Stimulated activated naive CD4-positive, alpha-beta T cell treated with Interleukin-2 at 50 U/mL for 16 hours (primary cell): ENCODE results near the gene KLHL17.
A peak's percentile ranks its signal among the peaks of the same experiment; 100 is the strongest.
"Not testable (repeated sequence)": the region's sequence is repeated elsewhere in the genome, so short reads cannot be mapped to it uniquely, and the experiment has no call there.

Experiments used
- DNase-seq: peaks from one replicate; lab custom pipeline; 2025; lab: John Stamatoyannopoulos, UW

The KLHL17 gene

GRCh38 chr1:982765-983436 is 22.5 kb downstream of the KLHL17 start:
- no peak for DNase-seq

DNA sequence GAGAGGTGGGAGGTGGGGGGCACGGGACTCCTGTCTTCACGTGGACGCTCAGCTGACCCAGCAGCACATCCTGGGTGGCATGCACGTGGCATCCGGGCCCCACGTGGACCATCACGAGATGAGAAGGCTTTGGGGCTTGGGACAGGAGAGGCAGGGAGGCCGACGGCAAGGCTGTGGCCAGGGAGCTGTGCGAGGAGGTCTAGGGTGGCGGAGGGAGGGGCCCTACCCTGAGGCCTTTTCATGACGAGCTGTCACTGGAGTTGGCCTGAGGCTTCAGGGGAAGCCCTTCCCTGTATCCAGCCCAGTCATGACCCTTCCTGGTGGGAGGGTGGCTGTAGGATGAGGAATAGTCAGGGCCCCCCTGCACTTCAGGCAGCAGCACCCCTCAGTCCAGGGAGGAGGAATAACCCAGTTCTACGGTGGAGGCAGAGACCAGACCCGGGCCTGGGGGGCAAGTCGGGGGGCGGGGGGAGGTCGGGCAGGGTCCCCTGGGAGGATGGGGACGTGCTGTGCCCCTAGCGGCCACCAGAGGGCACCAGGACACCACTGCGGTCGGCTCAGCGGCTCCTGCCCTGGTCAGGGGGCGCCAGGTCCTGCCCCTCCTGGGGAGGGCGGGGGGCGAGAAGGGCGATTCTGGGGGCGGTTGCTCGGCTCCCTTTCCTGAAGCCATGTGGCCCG is 23.6 kb downstream of the KLHL17 start:
- DNase-seq = peak; percentile 46

- no peak for DNase-seq
Measured at GRCh38 chr1:984476-984814, 24.1 kb downstream of the KLHL17 start.

DNA sequence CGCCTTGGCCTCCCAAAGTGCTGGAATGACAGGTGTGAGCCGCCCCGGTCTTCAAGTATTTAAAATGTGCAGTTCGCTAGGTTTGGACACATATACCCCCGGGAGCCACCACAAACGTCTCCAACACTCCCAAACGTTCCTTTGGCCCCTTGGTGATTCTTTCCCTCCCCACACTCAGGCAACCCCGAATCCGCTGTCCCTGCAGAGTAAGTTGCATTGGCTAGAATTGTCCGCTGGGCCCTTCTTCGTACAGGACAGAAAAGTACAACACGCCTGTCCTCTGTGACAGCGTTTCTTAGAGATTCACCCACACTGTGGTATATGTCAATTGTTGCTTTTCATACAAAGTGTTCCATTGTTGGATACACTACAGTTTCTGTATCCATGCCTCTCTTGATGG is 24.7 kb downstream of the KLHL17 start:
- DNase-seq = no peak

DNA sequence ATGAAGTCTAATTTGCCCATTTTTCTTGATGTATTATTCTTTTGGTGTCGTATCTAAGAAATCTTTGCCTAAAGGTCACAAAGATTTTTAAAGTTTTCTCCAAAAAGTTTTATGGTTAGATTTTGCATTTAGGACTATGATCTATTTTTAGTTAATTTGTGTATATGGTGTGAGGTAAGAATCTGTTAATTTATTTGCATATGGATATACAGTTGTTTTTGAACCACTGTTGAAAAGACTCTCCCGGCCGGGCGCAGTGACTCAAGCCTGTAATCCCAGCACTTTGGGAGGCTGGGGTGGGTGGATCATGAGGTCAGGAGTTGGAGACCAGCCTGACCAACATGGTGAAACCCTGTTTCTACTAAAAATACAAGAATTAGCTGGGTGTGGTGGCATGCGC is 27.7 kb downstream of the KLHL17 start:
- not testable (repeated sequence) for DNase-seq

DNA sequence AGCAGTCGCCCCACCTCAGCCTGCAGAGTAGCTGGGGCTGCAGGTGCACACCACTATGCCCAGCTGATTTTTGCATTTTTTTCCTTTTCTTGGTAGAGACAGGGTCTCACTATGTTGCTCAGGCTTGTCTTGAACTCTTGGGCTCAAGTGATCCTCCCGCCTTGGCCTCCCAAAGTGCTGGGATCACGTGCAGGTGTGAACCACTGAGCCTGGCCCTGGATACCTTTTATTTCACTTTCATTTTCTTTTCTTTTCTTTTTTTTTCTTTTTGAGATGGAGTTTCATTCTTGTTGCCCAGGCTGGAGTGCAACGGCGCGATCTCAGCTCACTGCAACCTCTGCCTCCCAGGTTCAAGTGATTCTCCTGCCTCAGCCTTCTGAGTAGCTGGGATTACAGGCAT is 30.9 kb downstream of the KLHL17 start:
- DNase-seq = not testable (repeated sequence)

- no peak for DNase-seq
Measured at GRCh38 chr1:991895-992294, 31.5 kb downstream of the KLHL17 start.

DNA sequence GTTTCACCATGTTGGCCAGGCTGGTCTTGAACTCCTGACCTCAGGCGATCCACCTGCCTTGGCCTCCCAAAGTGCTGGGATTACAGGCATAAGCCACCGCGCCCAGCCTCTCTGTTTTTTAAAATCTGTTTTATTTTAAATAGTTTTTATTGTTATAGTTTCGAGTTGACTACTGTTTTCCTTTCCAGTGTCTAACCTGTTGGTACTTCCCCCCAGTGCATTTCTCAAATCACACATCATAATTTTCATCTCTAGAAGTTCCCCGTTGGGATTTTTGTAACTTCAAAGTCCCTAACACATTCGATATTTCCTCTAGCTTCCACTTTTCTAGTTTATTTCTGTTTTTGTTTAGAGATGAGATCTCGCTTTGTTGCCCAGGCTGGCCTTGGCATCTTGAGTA is 32.0 kb downstream of the KLHL17 start:
- no peak for DNase-seq

DNA sequence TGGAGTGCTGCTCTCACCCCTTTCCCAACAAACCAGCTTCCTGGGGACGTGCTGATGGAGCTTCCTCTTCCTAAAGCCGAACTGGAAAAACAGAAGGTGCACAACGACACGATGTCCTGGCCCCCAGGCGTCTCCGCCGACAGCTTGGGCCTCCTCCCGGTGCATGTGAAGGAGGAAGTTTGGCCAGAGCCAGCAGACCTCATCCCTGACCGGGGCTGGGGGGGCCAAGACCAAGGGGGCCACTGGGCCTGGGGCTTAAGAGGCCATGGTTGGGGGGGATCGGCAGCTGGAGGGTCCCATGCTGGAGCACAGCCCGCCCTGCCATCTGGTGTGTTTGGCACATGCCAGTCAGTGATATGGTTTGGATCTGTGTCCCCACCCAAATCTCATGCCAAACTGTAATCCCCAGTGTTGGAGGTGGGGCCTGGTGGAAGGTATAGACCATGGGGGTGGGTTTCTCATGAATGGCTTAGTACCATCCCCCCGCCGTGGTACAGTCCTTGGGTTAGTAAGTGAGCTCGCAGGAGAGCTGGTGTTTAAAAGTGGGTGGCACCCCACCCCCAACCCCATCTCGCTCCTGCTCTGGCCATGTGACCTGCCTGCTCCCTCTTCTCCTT is 33.1 kb downstream of the KLHL17 start:
- DNase-seq = no peak

- not testable (repeated sequence) for DNase-seq
Measured at GRCh38 chr1:994546-994945, 34.2 kb downstream of the KLHL17 start.

GRCh38 chr1:995665-996633 is 35.6 kb downstream of the KLHL17 start:
- DNase-seq = no peak

GRCh38 chr1:996851-997712 is 36.7 kb downstream of the KLHL17 start:
- DNase-seq = no peak

DNA sequence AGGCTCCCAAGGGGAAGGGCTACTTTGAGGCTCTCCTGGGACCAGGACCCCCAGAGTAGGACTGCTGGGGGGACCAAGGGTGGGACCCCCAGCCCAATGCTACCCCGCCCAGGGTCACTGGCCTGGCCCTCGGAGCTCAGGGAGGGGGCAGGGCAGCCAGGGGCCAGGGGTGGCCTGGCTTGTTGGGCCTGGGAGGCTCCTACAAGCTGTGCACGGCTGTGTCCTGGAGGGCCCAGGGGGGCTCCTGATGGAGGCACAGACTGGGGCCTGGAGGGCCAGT is 37.3 kb downstream of the KLHL17 start:
- no peak for DNase-seq

DNA sequence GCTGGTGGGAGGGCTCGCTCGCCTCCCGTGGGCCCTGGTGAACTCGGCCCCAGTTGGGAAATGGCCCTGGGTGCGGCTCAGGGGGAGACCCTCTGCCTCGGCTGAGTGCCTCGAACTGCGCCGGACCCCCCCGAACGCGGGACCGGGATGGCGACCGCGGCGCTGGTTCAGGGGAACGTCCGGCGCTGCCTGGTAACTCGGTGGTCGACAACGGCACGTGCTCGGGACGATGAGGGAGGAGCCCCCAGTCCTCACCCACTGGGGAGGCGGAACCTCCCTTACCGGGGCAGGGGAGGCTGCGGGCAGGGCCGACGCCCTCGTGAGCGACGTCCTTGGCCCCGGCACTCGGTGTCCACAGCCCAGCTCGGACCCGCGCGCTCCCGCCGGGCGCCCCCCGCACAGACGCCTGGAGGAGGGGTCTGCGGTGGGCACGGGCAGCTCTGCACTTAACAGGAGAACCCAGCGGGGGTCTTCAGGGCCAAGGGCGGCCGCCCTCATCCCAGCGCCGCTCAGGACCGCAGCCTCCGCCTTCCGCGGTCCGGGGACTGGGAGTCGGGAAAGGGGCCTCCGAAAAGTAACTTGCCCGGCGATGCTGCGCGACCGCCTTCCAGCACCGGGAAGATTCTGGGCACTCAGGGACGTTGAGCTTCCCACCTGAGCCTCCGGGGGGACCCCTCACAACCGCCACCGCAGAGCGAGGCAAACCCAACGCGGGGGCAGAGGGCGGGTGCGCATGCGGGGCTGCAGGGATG is 37.8 kb downstream of the KLHL17 start:
- DNase-seq = no peak

GRCh38 chr1:998745-998994 is 38.3 kb downstream of the KLHL17 start:
- no peak for DNase-seq

DNA sequence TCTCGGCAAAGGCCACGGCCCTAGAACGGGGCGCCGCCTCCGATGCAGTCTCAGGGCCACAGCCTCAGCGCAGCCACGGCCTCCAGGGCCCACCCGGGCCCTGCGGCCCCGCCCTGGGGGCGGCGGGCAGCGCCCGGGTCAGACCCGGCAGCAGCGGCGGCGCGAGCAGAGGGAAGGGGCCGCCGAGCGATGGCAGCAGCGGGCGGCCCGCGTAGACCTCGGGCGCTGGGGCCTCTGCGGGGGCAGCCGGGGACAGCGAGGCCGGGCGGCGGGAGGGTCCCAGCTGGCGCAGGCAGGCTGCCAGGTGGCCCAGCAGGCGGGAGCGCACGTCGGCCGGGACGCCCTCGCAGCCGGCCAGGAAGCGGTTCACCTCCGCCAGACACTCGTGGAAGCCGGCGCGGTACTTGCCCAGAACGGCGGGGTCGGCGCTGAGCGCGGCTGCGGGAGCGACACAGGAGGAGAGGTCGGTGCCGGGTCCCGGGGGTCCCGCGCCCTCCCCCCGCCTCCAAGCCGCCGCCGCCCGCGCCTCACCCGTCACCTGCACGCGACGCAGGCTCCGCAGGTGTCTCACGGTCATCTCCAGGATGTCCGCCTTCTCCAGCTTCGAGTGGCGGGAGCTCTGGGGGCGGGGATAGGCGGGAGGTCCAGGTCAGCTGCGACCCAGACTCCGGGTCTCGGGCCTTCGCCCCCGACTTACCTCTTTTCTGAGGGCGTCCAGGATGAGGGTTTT is 38.8 kb downstream of the KLHL17 start:
- no peak for DNase-seq

DNA sequence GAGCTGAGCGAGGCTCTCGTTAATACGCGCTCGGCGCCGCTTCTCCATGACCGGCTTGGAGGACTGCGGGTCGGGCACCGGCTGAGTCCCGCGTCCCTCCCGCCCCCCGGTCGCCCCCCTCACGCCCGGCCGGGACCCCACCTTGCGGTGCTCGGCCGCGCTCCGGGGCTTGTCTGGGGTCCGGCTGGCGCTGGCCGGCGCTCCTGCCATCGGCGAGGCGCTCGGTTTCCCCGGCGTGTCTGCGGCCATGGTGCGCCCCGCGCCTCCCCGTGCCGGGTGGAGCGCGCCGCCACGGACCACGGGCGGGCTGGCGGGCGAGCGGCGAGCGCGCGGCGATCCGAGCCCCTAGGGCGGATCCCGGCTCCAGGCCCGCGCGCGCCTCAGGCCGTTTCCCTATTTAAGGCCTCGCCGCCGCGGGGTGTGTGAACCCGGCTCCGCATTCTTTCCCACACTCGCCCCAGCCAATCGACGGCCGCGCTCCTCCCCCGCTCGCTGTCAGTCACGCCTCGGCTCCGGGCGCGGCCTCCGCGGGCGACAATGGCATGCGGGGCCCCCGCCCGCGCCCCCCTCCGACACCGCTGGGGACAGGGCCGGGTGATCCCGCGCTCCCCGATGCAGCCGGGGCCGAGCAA is 39.5 kb downstream of the KLHL17 start, which contains the start of gene HES4:
HES4 (minus strand) TSS at position 373 of the 632 bp plus-strand sequence; CDS start at position 249, 124 bp downstream.
- DNase-seq = peak; percentile 48

DNA sequence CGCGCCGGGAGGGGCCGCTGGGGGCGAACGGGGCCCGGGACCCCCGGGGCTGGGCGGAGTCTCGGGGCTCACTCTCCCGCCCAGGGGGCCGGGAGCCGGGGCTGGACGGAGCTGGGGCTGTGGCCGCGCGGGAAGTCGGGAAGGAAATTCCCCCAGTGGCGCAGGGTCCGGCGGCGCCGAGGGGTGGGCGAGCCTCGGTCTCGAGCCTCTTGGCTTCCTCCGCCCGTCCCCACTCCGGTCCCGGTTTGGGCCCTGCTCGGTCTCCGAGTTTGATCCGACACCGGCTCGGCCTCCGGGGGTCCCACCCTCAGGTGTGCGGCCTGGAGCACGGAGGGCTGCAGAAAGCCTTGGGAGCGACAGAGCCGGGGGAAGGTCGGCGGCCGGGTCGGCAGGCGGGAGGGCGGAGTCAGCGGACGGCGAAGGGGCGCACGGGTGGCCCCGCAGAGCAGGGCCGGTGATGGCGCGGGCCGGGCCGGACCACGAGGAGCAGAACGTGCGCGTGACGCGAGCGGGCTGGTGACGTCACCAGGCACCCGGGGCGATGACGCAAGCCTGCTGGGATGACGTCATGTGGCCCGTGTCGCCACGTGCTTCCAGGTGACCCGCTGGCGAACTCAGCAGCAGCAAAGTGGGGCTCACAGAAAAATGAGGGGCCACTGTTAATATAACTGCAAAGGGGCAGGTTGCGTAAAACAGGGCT is 40.1 kb downstream of the KLHL17 start:
- peak; percentile 35 for DNase-seq

- DNase-seq = no peak
Measured at GRCh38 chr1:1001057-1001783, 40.8 kb downstream of the KLHL17 start.
